Measurements from ENCODE around the gene DUSP8. TPM values are rescaled to one million over a fixed set of nuclear protein-coding genes. Genes with fewer than 3 reads are reported as not detected.
A peak's percentile ranks its signal among the peaks of the same experiment; 100 is the strongest.

Gene DUSP8
- total and polyA plus RNA-seq, 9 of the 15 experiments (the other 6 are each of a cell fraction or from before 2014, with no cell fraction given), result 0.14 to 2.0 (median 0.86) TPM; not detected in 2

DNA sequence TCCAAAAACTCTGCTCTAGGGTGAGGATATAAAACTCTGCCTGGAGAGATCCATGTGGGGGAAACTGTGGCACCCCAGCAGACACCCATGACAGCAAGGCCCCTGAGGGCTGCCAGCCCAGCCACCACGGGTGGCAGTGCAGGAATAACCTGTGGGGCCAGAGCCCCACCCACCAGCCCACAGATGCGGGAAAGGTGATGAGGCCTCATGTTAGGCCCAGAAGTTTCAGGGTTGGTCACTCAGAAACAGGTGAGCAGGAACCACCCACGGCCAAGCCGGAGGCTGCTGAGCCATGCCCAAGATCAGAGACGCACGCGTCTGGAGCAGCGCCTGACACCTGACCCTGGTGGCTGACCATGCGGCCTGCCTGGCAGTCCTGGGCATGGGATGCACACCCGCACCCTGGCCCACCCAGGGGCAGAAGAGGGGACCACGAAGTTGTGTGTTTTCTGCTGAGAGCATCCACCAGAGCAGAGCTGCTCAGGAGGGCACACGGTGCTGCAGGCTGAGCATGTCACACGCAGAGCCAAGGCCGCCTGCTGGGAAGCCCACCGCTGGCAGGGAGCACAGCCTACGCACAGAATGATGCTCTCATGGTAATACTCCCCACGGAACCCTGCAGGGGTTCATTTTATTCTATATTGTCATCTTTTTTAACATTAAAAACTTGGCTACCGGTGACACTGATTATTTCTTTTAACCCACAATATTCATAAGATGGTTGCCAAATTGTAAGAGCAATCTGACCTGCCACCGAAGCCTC is 41.2 kb downstream of the DUSP8 start:
- Histone ChIP-seq H3K4me2 (ENCODE audit: insufficient read depth, low read length) (no peak overlapping the region), H3K27me3 (ENCODE audit: control insufficient read depth in 2 of 2, insufficient read depth in 2 of 2, low read length in 2 of 2) (no peaks in the 10 kb centered on the region), H3K9me1 (ENCODE audit: control insufficient read depth, insufficient read depth, low read length) (peaks cover 12% of the 10 kb centered on the region), H3K27ac (ENCODE audit: extremely low read depth, low read depth, low read length) (no peak overlapping the region), H4K20me1 (replicated peaks; ENCODE audit: control insufficient read depth, insufficient read depth, low read length) (peaks cover 46% of the 10 kb centered on the region), H3K4me1 (replicated peaks in 1 of 2; ENCODE audit: control insufficient read depth in 2 of 2, insufficient read depth in 2 of 2, low read length in 2 of 2) (peaks cover 0 to 44% of the 10 kb centered on the region in 2 experiments; a peak in 2 of 5 replicates), H3K9me3 (replicated peaks; ENCODE audit: control insufficient read depth, insufficient read depth, low read depth, low read length) (no peaks in the 10 kb centered on the region), H2AFZ (ENCODE audit: low read depth, low read length) (no peak overlapping the region), H3K79me2 (ENCODE audit: control insufficient read depth, insufficient read depth, low read length) (peaks cover 30% of the 10 kb centered on the region; the same call in 2 of the 3 replicates), H3K9ac (ENCODE audit: insufficient read depth in 1 of 2, low read depth in 2 of 2, low read length in 2 of 2) (peak overlapping the region in 1 of 2 experiments; percentile 55; a peak in 1 of 4 replicates), H3K4me3 (no peak overlapping the region), H3K36me3 (ENCODE audit: control insufficient read depth, insufficient read depth, low read length) (peaks cover 11% of the 10 kb centered on the region; the same call in 1 of the 3 replicates)
- no peak for FAIRE-seq
- no TSS peak for BruUV-seq (replicated peaks)
- ChIA-PET CTCF (ENCODE audit: low intra/inter-chr PET ratio) (no interaction called here), POLR2A (interaction anchor here (1.2 kb wide), 1 partner anchor 10 kb away, joined by 7 read pairs; no protein-coding TSS in a partner anchor)
- in situ Hi-C loops (cut with MboI), result no loop called here
- TF ChIP-seq POLR2H (tag; IDR thresholded peaks at IDR 0.05; ENCODE audit: low read depth), result no peak
- TF ChIP-seq ZC3H11A (IDR thresholded peaks at IDR 0.05; ENCODE audit: low read depth, low read length), result no peak
- no peak for TF ChIP-seq NR2C2 (CRISPR knock-in tag; IDR thresholded peaks at IDR 0.05)
- TF ChIP-seq NR2C2 (tag; IDR thresholded peaks at IDR 0.05), result no peak
- TF ChIP-seq JUNB (CRISPR knock-in tag; conservative IDR thresholded peaks at IDR 0.05), result no peak
- TF ChIP-seq ZNF253 (CRISPR knock-in tag; conservative IDR thresholded peaks at IDR 0.05), result no peak
- no peak for TF ChIP-seq BDP1 (IDR thresholded peaks at IDR 0.05; ENCODE audit: insufficient read depth, insufficient read length)
- no peak for TF ChIP-seq GABPB1 (CRISPR knock-in tag; IDR thresholded peaks at IDR 0.05)
- TF ChIP-seq HSF4 (CRISPR knock-in tag; IDR thresholded peaks at IDR 0.05; ENCODE audit: borderline replicate concordance), result no peak
- TF ChIP-seq ARID1B (IDR thresholded peaks at IDR 0.05), result no peak
- intact Hi-C loops (cut with micrococcal nuclease), result no loop called here
- 90% methylated on average over 16 of the region's 19 CpGs for WGBS (ENCODE audit: insufficient coverage, low coverage, missing lambda C conversion rate)
- no peak for ATAC-seq
- no peak for DNase-seq (ENCODE audit: extremely low read depth in 1 of 4, low spot score in 3 of 4)
